ENCODE data around the gene ASB10. TPM values are rescaled to one million over a fixed set of nuclear protein-coding genes. Genes with fewer than 3 reads are reported as not detected.

ASB10 gene
- polyA plus RNA-seq, 3 donors, result not detected

DNA sequence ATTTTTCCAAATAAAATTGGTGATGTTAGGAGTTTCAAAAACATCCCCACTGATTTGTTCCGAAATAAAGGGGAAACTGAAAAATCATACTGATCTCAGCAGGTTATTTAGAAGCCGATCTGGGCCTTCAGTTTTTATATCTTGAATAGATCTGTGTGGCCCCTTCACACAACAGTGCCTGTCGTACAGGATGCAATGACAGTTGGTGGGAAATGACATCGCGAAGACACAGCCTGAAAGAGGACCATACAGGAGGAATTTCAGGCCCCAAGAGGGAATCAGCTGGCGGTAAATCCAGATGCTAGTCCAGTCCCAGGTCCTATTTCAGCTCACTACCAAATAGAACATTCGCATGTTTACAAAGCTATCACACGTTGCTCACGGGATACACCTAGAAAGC, 20.3 kb upstream of the ASB10 start:
- intact Hi-C loops (cut with micrococcal nuclease), result no loop called here
- Mint-ChIP-seq H3K4me1 (no peaks in the 10 kb centered on the region), H3K4me3 (no peak overlapping the region), H3K27me3 (ENCODE audit: low read depth in 3 of 3) (peaks cover 31 to 54% (median 33%) of the 10 kb centered on the region in 3 donors), H3K9me3 (peaks cover 0 to 4% (median 0%) of the 10 kb centered on the region in 7 donors), H3K27ac (peak overlapping the region in 1 of 7 donors; percentile 70), H3K36me3 (peaks cover 7 to 10% of the 10 kb centered on the region in 2 donors)
- H3K27ac ChIP-seq (ENCODE audit: low read depth in 1 of 2, low read length in 2 of 2), result no peak overlapping the region
- TF ChIP-seq, protein P1, sequence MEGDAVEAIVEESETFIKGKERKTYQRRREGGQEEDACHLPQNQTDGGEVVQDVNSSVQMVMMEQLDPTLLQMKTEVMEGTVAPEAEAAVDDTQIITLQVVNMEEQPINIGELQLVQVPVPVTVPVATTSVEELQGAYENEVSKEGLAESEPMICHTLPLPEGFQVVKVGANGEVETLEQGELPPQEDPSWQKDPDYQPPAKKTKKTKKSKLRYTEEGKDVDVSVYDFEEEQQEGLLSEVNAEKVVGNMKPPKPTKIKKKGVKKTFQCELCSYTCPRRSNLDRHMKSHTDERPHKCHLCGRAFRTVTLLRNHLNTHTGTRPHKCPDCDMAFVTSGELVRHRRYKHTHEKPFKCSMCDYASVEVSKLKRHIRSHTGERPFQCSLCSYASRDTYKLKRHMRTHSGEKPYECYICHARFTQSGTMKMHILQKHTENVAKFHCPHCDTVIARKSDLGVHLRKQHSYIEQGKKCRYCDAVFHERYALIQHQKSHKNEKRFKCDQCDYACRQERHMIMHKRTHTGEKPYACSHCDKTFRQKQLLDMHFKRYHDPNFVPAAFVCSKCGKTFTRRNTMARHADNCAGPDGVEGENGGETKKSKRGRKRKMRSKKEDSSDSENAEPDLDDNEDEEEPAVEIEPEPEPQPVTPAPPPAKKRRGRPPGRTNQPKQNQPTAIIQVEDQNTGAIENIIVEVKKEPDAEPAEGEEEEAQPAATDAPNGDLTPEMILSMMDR (IDR thresholded peaks at IDR 0.05), result no peak
- DNase-seq, result no peak
- H3K9ac ChIP-seq (ENCODE audit: insufficient read depth, low read length, poor library complexity, severe bottlenecking), result no peak overlapping the region
- H2AFZ ChIP-seq (ENCODE audit: insufficient read depth, low read depth, low read length, poor library complexity, severe bottlenecking), result no peak overlapping the region
- no peak overlapping the region for H3K4me3 ChIP-seq (replicated peaks in 1 of 3; ENCODE audit: low read depth in 2 of 3, low read length in 3 of 3)
- H4K20me1 ChIP-seq (ENCODE audit: insufficient read depth, low read length), result peaks cover 3% of the 10 kb centered on the region
- H3K27me3 ChIP-seq (ENCODE audit: control insufficient read depth in 2 of 2, insufficient read depth in 2 of 2, low read length in 2 of 2), result peaks cover 3 to 11% of the 10 kb centered on the region in 2 donors
- 9% methylated on average over 8 of the region's 9 CpGs for WGBS (ENCODE audit: insufficient coverage)
- no peaks in the 10 kb centered on the region for H3K9me3 ChIP-seq (replicated peaks in 1 of 2; ENCODE audit: control insufficient read depth in 1 of 2, insufficient read depth in 1 of 2, low read length in 2 of 2)
- no peaks in the 10 kb centered on the region for H3K79me2 ChIP-seq (ENCODE audit: insufficient read depth, low read length)
- H3K4me1 ChIP-seq (ENCODE audit: control insufficient read depth in 1 of 2, insufficient read depth in 2 of 2, low read length in 2 of 2), result no peaks in the 10 kb centered on the region
- H3K36me3 ChIP-seq (replicated peaks in 1 of 2; ENCODE audit: control insufficient read depth in 1 of 2, insufficient read depth in 2 of 2, low read length in 2 of 2), result peaks cover 0 to 4% of the 10 kb centered on the region in 2 donors
- H3K4me2 ChIP-seq (replicated peaks; ENCODE audit: extremely low read depth, low read length, poor library complexity, severe bottlenecking), result no peak overlapping the region

DNA sequence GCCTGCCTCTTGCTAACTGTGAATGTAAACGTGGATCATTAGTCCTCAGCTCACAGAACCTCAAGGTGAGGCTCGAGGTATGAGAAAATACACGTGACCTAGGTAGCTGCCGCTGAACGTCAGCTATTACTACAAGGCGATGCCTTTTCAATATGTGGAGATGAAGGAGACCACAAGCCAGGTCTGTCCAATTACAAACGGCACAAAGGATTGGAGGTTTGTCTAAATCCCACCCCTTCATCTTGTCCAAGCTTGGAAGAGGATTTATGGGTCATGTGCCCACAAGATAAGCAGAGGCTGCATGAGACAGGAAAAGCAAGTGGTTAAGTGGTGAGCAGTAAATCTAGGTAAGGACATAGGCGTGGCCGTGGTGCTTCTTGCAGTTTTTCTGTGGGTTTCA, 19.9 kb upstream of the ASB10 start:
- DNase-seq, result no peak
- TF ChIP-seq, protein P1 (IDR thresholded peaks at IDR 0.05), result no peak
- peaks cover 0 to 4% (median 0%) of the 10 kb centered on the region in 7 donors for H3K9me3 Mint-ChIP-seq
- peaks cover 3 to 11% of the 10 kb centered on the region in 2 donors for H3K27me3 ChIP-seq (ENCODE audit: control insufficient read depth in 2 of 2, insufficient read depth in 2 of 2, low read length in 2 of 2)
- H3K27ac ChIP-seq (ENCODE audit: low read depth in 1 of 2, low read length in 2 of 2), result no peak overlapping the region
- no peaks in the 10 kb centered on the region for H3K79me2 ChIP-seq (ENCODE audit: insufficient read depth, low read length)
- intact Hi-C loops (cut with micrococcal nuclease), result no loop called here
- peaks cover 33 to 54% (median 34%) of the 10 kb centered on the region in 3 donors for H3K27me3 Mint-ChIP-seq (ENCODE audit: low read depth in 3 of 3)
- peaks cover 3% of the 10 kb centered on the region for H4K20me1 ChIP-seq (ENCODE audit: insufficient read depth, low read length)
- no peaks in the 10 kb centered on the region for H3K4me1 ChIP-seq (ENCODE audit: control insufficient read depth in 1 of 2, insufficient read depth in 2 of 2, low read length in 2 of 2)
- no peak overlapping the region for H3K4me3 Mint-ChIP-seq
- H3K36me3 ChIP-seq (replicated peaks in 1 of 2; ENCODE audit: control insufficient read depth in 1 of 2, insufficient read depth in 2 of 2, low read length in 2 of 2), result peaks cover 0 to under 1% of the 10 kb centered on the region in 2 donors
- H3K27ac Mint-ChIP-seq, result no peak overlapping the region
- no peak overlapping the region for H3K4me2 ChIP-seq (replicated peaks; ENCODE audit: extremely low read depth, low read length, poor library complexity, severe bottlenecking)
- H3K36me3 Mint-ChIP-seq, result peaks cover 4 to 6% of the 10 kb centered on the region in 2 donors
- no peak overlapping the region for H3K4me3 ChIP-seq (replicated peaks in 1 of 3; ENCODE audit: low read depth in 2 of 3, low read length in 3 of 3)
- 0% methylated on average over 3 of the region's 9 CpGs for WGBS (ENCODE audit: insufficient coverage)
- H3K9me3 ChIP-seq (replicated peaks in 1 of 2; ENCODE audit: control insufficient read depth in 1 of 2, insufficient read depth in 1 of 2, low read length in 2 of 2), result no peaks in the 10 kb centered on the region
- H2AFZ ChIP-seq (ENCODE audit: insufficient read depth, low read depth, low read length, poor library complexity, severe bottlenecking), result no peak overlapping the region
- no peak overlapping the region for H3K9ac ChIP-seq (ENCODE audit: insufficient read depth, low read length, poor library complexity, severe bottlenecking)
- H3K4me1 Mint-ChIP-seq, result no peaks in the 10 kb centered on the region

All from CD14-positive monocyte (primary cell).